Gastrocnemius medialis (tissue), 4 donors: ENCODE results near the gene C1QTNF6. TPM values are rescaled to one million over a fixed set of nuclear protein-coding genes. Genes with fewer than 3 reads are reported as not detected.

ENCODE experiments used
- ATAC-seq, 2 donors: fragments of 150-250 bp; one replicate each; pipeline ENCODE4 v1.9.1; 2016
- DNase-seq, 2 donors: peaks; one replicate each; pipeline ENCODE4 v3.0.0-alpha.2; 2019
- H3K27ac ChIP-seq, 4 donors: fragments of 200-600 bp; sonication (generic); 1 replicate in 1 of 4; 2 replicates in 3 of 4; pipeline ENCODE4 v1.5.1; 2016 to 2018; ENCODE audit warnings: mild to moderate bottlenecking in 2 of 4, moderate library complexity in 1 of 4
- H3K27me3 ChIP-seq, 3 donors: fragments of 200-600 bp; sonication (generic) in 2 of 3; 1 replicate in 1 of 3; 2 replicates in 2 of 3; pipeline versions ENCODE4 v1.5.1 to v1.6.0; 2016 to 2019; ENCODE audit warnings: mild to moderate bottlenecking in 1 of 3, moderate library complexity in 1 of 3
- H3K36me3 ChIP-seq, 2 donors: fragments of 200-600 bp; sonication (generic) in 1 of 2; one replicate each; pipeline ENCODE4 v1.5.1; 2017 to 2018
- H3K4me1 ChIP-seq, 2 donors: fragments of 200-600 bp; sonication (generic) in 1 of 2; one replicate each; pipeline ENCODE4 v1.5.1; 2016 to 2017; ENCODE audit warnings: mild to moderate bottlenecking in 2 of 2
- H3K4me3 ChIP-seq, 4 donors: fragments of 200-600 bp; sonication (generic) in 3 of 4; 1 replicate in 1 of 4; 2 replicates in 3 of 4; pipeline ENCODE4 v1.5.1; 2016 to 2019; ENCODE audit warnings: mild to moderate bottlenecking in 2 of 4
- H3K9me3 ChIP-seq, 3 donors: fragments of 200-600 bp; sonication (generic) in 2 of 3; 1 replicate in 1 of 3; 2 replicates in 2 of 3; pipeline ENCODE4 v1.5.1; 2016 to 2019
- CTCF ChIP-seq, 5 experiments: fragments of 450-650 bp in 3 of 5; fragments of 200-600 bp in 2 of 5; sonication (generic) in 2 of 5; IDR thresholded peaks in 4 of 5; conservative IDR thresholded peaks in 1 of 5; 1 replicate in 4 of 5; 2 replicates in 1 of 5; pipeline ENCODE4 v1.5.1; 2016 to 2019; ENCODE audit warnings: antibody characterized with exemption in 5 of 5, mild to moderate bottlenecking in 3 of 5, moderate library complexity in 3 of 5
- POLR2A ChIP-seq, 2 donors: fragments of 450-650 bp; IDR thresholded peaks; one replicate each; pipeline ENCODE4 v1.6.1; 2017; ENCODE audit warnings: antibody characterized with exemption in 2 of 2, mild to moderate bottlenecking in 2 of 2, moderate library complexity in 2 of 2
- in situ Hi-C, 4 donors: fragments of 200-750 bp; cut with MboI; loops; one replicate each; pipeline versions ENCODE4 v1.15.0 to v1.8.0; 2017; ENCODE audit warnings: low sequenced_read_pairs in 4 of 4
- intact Hi-C: fragments of 100-400 bp; cut with DNase I; formaldehyde crosslinking; loops from one replicate; pipeline ENCODE4 v1.15.1; 2023; ENCODE audit warnings: low total_unique reads
- total RNA-seq, 4 donors: library from RNA; depleted of rRNA; stranded (reverse); fragments of >200 nt; gene quantifications; one replicate each; pipeline versions ENCODE4 v1.1.0 to v1.2.3, GENCODE V29; 2016

The C1QTNF6 gene
- total RNA-seq, 4 donors from 2014 or later: 0.46 to 1.00 (median 0.84) TPM

DNA sequence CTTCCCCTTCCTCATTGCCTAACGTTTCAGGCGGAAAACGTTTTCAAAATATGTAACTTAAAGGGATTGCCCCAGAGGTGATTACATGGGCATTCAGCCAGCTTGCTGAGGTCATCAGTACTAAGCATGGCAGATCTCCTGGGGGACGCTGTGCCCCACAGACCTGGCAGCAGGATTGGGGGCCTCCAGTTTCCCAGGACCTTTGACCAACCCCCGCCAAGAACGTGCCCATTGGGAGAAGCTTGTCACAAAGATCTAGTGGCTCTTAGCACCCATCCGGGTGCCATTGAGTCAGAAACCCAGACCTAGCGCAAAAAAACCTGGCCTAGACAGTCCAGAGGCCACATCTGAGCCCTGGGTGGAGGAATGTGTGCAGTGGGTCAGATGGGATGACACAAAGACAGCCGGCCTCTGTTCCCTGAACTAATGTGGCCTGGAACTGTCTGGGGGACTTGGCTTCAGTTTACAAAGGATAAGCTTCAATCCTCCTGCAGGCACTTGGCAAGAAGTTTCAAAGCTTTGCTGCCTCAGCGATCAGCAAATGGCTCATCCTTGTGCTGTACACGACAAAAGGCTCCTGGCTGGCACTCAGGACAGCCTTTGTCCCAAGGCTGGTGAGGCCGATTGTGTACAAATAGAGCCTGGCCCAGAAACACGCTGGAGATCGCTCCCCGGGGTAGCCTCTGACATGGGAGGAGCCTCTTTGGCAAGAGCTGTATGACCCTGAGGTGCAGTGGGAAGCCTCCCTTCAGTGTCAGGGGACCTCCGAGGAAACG, 9.5 kb downstream of the C1QTNF6 start:
- Histone ChIP-seq H3K36me3 (no peaks in the 10 kb centered on the region), H3K27me3 (peaks cover 0 to 11% (median 0%) of the 10 kb centered on the region in 3 donors), H3K4me3 (no peak overlapping the region), H3K4me1 (peaks cover 29 to 43% of the 10 kb centered on the region in 2 donors), H3K27ac (peak overlapping the region; percentile 64 to 80 (median 72)), H3K9me3 (no peaks in the 10 kb centered on the region)
- peak in 1 of 2 donors; percentile 57 for ATAC-seq
- intact Hi-C loops: loop anchor here (2.0 kb wide), 1 partner anchor 18 kb away; no protein-coding TSS in a partner anchor
- peak in 1 of 2 donors; percentile 44 for DNase-seq
- TF ChIP-seq POLR2A (IDR thresholded peaks at IDR 0.05): no peak
- TF ChIP-seq CTCF (IDR thresholded peaks at IDR 0.05 in 4 of 5, conservative IDR thresholded peaks at IDR 0.05 in 1 of 5): no peak
- in situ Hi-C loops: no loop called here

GRCh38 chr22:37177755-37178154, 10.3 kb downstream of the C1QTNF6 start:
- DNase-seq: no peak
- TF ChIP-seq CTCF (IDR thresholded peaks at IDR 0.05 in 4 of 5, conservative IDR thresholded peaks at IDR 0.05 in 1 of 5) (no peak), POLR2A (IDR thresholded peaks at IDR 0.05) (no peak)
- peaks cover 29 to 43% of the 10 kb centered on the region in 2 donors for H3K4me1 ChIP-seq
- in situ Hi-C loops (no loop called here), intact Hi-C loops (loop anchor here (2.0 kb wide), 1 partner anchor 19 kb away; no protein-coding TSS in a partner anchor)
- no peaks in the 10 kb centered on the region for H3K9me3 ChIP-seq
- no peak overlapping the region for H3K4me3 ChIP-seq
- H3K36me3 ChIP-seq: no peaks in the 10 kb centered on the region
- no peak for ATAC-seq
- peak overlapping the region in 3 of 4 donors; percentile 72 to 80 (median 73) for H3K27ac ChIP-seq
- peaks cover 0 to 13% (median 0%) of the 10 kb centered on the region in 3 donors for H3K27me3 ChIP-seq

DNA sequence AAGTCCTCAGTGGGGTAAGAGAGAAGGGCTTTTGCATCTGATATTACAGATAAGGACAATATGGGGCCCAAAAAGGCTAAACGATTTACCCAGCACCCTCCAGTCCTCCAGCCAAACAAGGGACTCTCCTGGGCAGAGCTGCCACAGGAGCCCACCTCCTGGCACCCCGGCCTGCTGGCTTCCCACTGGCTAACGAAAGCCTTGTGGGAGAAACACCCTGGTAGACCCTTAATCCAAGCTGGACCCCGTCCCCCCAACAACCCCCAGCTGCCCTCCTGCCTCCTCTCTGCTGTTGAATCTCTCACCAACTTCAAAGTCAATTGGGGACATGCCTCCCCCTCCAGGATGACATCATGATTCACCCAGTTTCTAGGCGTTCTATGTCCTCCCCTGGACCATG, 10.8 kb downstream of the C1QTNF6 start:
- in situ Hi-C loops: no loop called here
- peaks cover 29 to 43% of the 10 kb centered on the region in 2 donors for H3K4me1 ChIP-seq
- no peak overlapping the region for H3K4me3 ChIP-seq

GRCh38 chr22:37176464-37177061, 11.5 kb downstream of the C1QTNF6 start:
- Histone ChIP-seq H3K9me3 (no peaks in the 10 kb centered on the region), H3K4me1 (peaks cover 29 to 43% of the 10 kb centered on the region in 2 donors), H3K4me3 (peak overlapping the region in 2 of 4 donors; percentile 15 to 41), H3K27me3 (peaks cover 0 to 13% (median 0%) of the 10 kb centered on the region in 3 donors), H3K27ac (peak overlapping the region; percentile 36 to 58 (median 39)), H3K36me3 (no peaks in the 10 kb centered on the region)
- intact Hi-C loops (no loop called here), in situ Hi-C loops (no loop called here)
- no peak for TF ChIP-seq POLR2A (IDR thresholded peaks at IDR 0.05)
- peak in 1 of 5 experiments; percentile 10 for TF ChIP-seq CTCF (IDR thresholded peaks at IDR 0.05 in 4 of 5, conservative IDR thresholded peaks at IDR 0.05 in 1 of 5)
- ATAC-seq: peak; percentile 61 to 65
- DNase-seq: peak; percentile 35 to 60

More for the DNA sequence above, 10.8 kb downstream of the C1QTNF6 start:
- DNase-seq: no peak
- peak overlapping the region in 1 of 4 donors; percentile 37 for H3K27ac ChIP-seq
- no peaks in the 10 kb centered on the region for H3K36me3 ChIP-seq
- no peak for ATAC-seq
- H3K9me3 ChIP-seq: no peaks in the 10 kb centered on the region
- TF ChIP-seq CTCF (IDR thresholded peaks at IDR 0.05 in 4 of 5, conservative IDR thresholded peaks at IDR 0.05 in 1 of 5) (no peak), POLR2A (IDR thresholded peaks at IDR 0.05) (no peak)
- intact Hi-C loops: no loop called here
- peaks cover 0 to 13% (median 0%) of the 10 kb centered on the region in 3 donors for H3K27me3 ChIP-seq
